ENCODE data around the gene SCFD2. TPM values are rescaled to one million over a fixed set of nuclear protein-coding genes. Genes with fewer than 3 reads are reported as not detected.

Gene SCFD2
- total and polyA plus RNA-seq, 4 donors: 4.3 to 28.8 (median 7.4) TPM

DNA sequence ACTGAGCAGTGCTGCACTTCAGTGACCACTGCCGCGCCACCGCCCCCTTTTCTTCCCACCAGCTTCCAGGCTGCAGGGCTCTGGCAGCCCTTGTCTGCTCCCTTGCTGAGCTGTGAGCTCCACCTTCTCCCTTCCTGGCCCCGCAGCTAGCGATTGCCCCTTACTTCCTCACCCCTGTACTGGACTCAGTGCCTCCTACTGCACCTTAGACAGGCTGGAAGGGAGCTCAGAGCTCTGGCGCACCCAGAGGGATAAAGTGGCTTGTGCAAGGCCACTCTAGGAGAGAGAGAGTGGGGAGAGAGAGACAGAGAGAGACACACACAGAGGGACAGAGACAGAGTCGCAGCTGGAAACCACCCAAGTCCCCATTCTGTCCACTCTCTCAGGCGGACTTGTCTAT lies 497.7 kb downstream of the SCFD2 start:
- peaks cover 0 to 4% (median 2%) of the 10 kb centered on the region in 4 donors for H3K4me1 ChIP-seq (ENCODE audit: control insufficient read depth in 4 of 4, insufficient read depth in 4 of 4, low read length in 3 of 4)
- peaks cover 0 to 1% (median 0%) of the 10 kb centered on the region in 4 donors for H3K36me3 ChIP-seq (ENCODE audit: control insufficient read depth in 4 of 4, insufficient read depth in 3 of 4, low read depth in 1 of 4, low read length in 3 of 4)
- no peak for DNase-seq (ENCODE audit: low spot score)
- H3K4me3 ChIP-seq (ENCODE audit: low read depth in 1 of 3, low read length in 3 of 3): no peak overlapping the region
- WGBS: 85% methylated on average over 8 of the region's 8 CpGs
- TF ChIP-seq RAD21 (IDR thresholded peaks at IDR 0.05): peak in 1 of 2 donors; percentile 17
- TF ChIP-seq YY1 (IDR thresholded peaks at IDR 0.05): no peak
- H3K27ac ChIP-seq (ENCODE audit: low read depth in 1 of 2, low read length in 2 of 2): no peak overlapping the region
- no peak overlapping the region for H3K9ac ChIP-seq (ENCODE audit: low read depth in 1 of 2, low read length in 2 of 2)
- H3K9me3 ChIP-seq (ENCODE audit: control insufficient read depth in 4 of 4, low read length in 3 of 4): no peaks in the 10 kb centered on the region
- peaks cover 0 to 6% (median 0%) of the 10 kb centered on the region in 4 donors for H3K27me3 ChIP-seq (ENCODE audit: control insufficient read depth in 4 of 4, insufficient read depth in 4 of 4, low read length in 3 of 4)

DNA sequence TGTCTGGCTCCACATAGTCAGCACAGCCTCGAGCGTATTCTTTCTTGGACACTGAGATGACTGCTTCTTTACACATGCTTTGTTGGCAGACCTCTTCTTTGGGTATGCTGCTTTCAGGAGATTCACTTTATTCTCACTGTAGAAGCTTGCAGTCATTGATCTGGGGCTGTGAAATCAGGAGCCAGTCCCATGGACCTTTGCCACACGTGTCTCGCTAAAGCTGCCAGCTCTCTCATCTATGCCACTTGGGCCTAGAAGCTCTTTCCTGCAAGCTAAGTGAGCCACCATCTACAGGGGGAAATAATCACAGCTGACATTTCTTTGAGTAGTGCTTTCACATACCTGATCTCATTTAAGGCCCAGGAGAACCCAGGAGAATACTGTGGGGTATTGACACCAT lies 498.7 kb downstream of the SCFD2 start:
- Histone ChIP-seq H3K9me3 (ENCODE audit: control insufficient read depth in 4 of 4, low read length in 3 of 4) (no peaks in the 10 kb centered on the region), H3K4me1 (ENCODE audit: control insufficient read depth in 4 of 4, insufficient read depth in 4 of 4, low read length in 3 of 4) (peaks cover 0 to 9% (median 6%) of the 10 kb centered on the region in 4 donors), H3K36me3 (ENCODE audit: control insufficient read depth in 4 of 4, insufficient read depth in 3 of 4, low read depth in 1 of 4, low read length in 3 of 4) (peaks cover 0 to 1% (median 0%) of the 10 kb centered on the region in 4 donors), H3K4me3 (ENCODE audit: low read depth in 1 of 3, low read length in 3 of 3) (no peak overlapping the region), H3K9ac (ENCODE audit: low read depth in 1 of 2, low read length in 2 of 2) (no peak overlapping the region), H3K27ac (ENCODE audit: low read depth in 1 of 2, low read length in 2 of 2) (no peak overlapping the region), H3K27me3 (ENCODE audit: control insufficient read depth in 4 of 4, insufficient read depth in 4 of 4, low read length in 3 of 4) (peaks cover 0 to 6% (median 0%) of the 10 kb centered on the region in 4 donors)
- no peak for TF ChIP-seq RAD21 (IDR thresholded peaks at IDR 0.05)
- no peak for TF ChIP-seq JUND (IDR thresholded peaks at IDR 0.05)
- TF ChIP-seq GABPA (IDR thresholded peaks at IDR 0.05 in 1 of 2, conservative IDR thresholded peaks at IDR 0.05 in 1 of 2): no peak
- TF ChIP-seq NR2F2 (IDR thresholded peaks at IDR 0.05): no peak
- no peak for TF ChIP-seq ATF3 (IDR thresholded peaks at IDR 0.05)
- no peak for TF ChIP-seq FOXA2 (IDR thresholded peaks at IDR 0.05)
- TF ChIP-seq HNF4G (IDR thresholded peaks at IDR 0.05): no peak
- no peak for TF ChIP-seq YY1 (IDR thresholded peaks at IDR 0.05)
- no peak for TF ChIP-seq FOXA1 (IDR thresholded peaks at IDR 0.05)
- TF ChIP-seq, protein P1, sequence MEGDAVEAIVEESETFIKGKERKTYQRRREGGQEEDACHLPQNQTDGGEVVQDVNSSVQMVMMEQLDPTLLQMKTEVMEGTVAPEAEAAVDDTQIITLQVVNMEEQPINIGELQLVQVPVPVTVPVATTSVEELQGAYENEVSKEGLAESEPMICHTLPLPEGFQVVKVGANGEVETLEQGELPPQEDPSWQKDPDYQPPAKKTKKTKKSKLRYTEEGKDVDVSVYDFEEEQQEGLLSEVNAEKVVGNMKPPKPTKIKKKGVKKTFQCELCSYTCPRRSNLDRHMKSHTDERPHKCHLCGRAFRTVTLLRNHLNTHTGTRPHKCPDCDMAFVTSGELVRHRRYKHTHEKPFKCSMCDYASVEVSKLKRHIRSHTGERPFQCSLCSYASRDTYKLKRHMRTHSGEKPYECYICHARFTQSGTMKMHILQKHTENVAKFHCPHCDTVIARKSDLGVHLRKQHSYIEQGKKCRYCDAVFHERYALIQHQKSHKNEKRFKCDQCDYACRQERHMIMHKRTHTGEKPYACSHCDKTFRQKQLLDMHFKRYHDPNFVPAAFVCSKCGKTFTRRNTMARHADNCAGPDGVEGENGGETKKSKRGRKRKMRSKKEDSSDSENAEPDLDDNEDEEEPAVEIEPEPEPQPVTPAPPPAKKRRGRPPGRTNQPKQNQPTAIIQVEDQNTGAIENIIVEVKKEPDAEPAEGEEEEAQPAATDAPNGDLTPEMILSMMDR (IDR thresholded peaks at IDR 0.05; ENCODE audit: low read depth, low read length, missing input control): no peak
- TF ChIP-seq, protein P2, sequence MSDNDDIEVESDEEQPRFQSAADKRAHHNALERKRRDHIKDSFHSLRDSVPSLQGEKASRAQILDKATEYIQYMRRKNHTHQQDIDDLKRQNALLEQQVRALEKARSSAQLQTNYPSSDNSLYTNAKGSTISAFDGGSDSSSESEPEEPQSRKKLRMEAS (IDR thresholded peaks at IDR 0.05): no peak
- TF ChIP-seq HNF4A (conservative IDR thresholded peaks at IDR 0.05): no peak
- TF ChIP-seq EGR1 (IDR thresholded peaks at IDR 0.05; ENCODE audit: low read depth in 2 of 2): no peak
- no peak for TF ChIP-seq ZBTB33 (IDR thresholded peaks at IDR 0.05)
- TF ChIP-seq TAF1 (conservative IDR thresholded peaks at IDR 0.05): no peak
- DNase-seq (ENCODE audit: low spot score): no peak
- 93% methylated on average over 4 of the region's 4 CpGs for WGBS

GRCh38 chr4:52866734-52867133 lies 499.1 kb downstream of the SCFD2 start:
- no peaks in the 10 kb centered on the region for H3K9me3 ChIP-seq (ENCODE audit: control insufficient read depth in 4 of 4, low read length in 3 of 4)
- WGBS: 82% methylated on average over 4 of the region's 4 CpGs
- TF ChIP-seq, protein P2 (IDR thresholded peaks at IDR 0.05): no peak
- TF ChIP-seq RXRA (IDR thresholded peaks at IDR 0.05) (no peak), HNF4A (conservative IDR thresholded peaks at IDR 0.05) (no peak), NR2F2 (IDR thresholded peaks at IDR 0.05) (no peak), JUND (IDR thresholded peaks at IDR 0.05) (no peak), ATF3 (IDR thresholded peaks at IDR 0.05) (no peak), SP1 (IDR thresholded peaks at IDR 0.05) (no peak), FOXA2 (IDR thresholded peaks at IDR 0.05) (no peak)
- TF ChIP-seq, protein P1 (IDR thresholded peaks at IDR 0.05; ENCODE audit: low read depth, low read length, missing input control): no peak
- peaks cover 0 to 14% (median 7%) of the 10 kb centered on the region in 4 donors for H3K4me1 ChIP-seq (ENCODE audit: control insufficient read depth in 4 of 4, insufficient read depth in 4 of 4, low read length in 3 of 4)
- no peak overlapping the region for H3K9ac ChIP-seq (ENCODE audit: low read depth in 1 of 2, low read length in 2 of 2)
- H3K36me3 ChIP-seq (ENCODE audit: control insufficient read depth in 4 of 4, insufficient read depth in 3 of 4, low read depth in 1 of 4, low read length in 3 of 4): peaks cover 0 to 1% (median 0%) of the 10 kb centered on the region in 4 donors
- no peak overlapping the region for H3K27ac ChIP-seq (ENCODE audit: low read depth in 1 of 2, low read length in 2 of 2)
- DNase-seq (ENCODE audit: low spot score): no peak
- no peak overlapping the region for H3K4me3 ChIP-seq (ENCODE audit: low read depth in 1 of 3, low read length in 3 of 3)
- H3K27me3 ChIP-seq (ENCODE audit: control insufficient read depth in 4 of 4, insufficient read depth in 4 of 4, low read length in 3 of 4): peaks cover 0 to 6% (median 0%) of the 10 kb centered on the region in 4 donors
